TTC549 (cell line): Measurements from ENCODE around the gene RHEX.
"Not testable (repeated sequence)": the region's sequence is repeated elsewhere in the genome, so short reads cannot be mapped to it uniquely, and the experiment has no call there.

Source experiments
- FAIRE-seq: peaks from 2 replicates; lab custom pipeline; 2012; peaks lifted over from hg19 to GRCh38; lab: Jason Lieb, UNC

RHEX gene

GRCh38 chr1:206059355-206059915 is 6.5 kb downstream of the RHEX start:
- no peak for FAIRE-seq

GRCh38 chr1:206060844-206061243 is 7.9 kb downstream of the RHEX start:
- FAIRE-seq, result no peak

GRCh38 chr1:206062464-206062863 is 9.5 kb downstream of the RHEX start:
- FAIRE-seq, result no peak

GRCh38 chr1:206064001-206064400 is 11.0 kb downstream of the RHEX start:
- FAIRE-seq, result not testable (repeated sequence)

- not testable (repeated sequence) for FAIRE-seq
Observed at GRCh38 chr1:206064501-206064900, 11.5 kb downstream of the RHEX start.

GRCh38 chr1:206065547-206066145 is 12.7 kb downstream of the RHEX start:
- no peak for FAIRE-seq

- FAIRE-seq, result no peak
Observed at GRCh38 chr1:206066479-206067171, 13.7 kb downstream of the RHEX start.

GRCh38 chr1:206067486-206068227 is 14.7 kb downstream of the RHEX start:
- FAIRE-seq, result no peak

- FAIRE-seq, result no peak
Observed at GRCh38 chr1:206068314-206068713, 15.3 kb downstream of the RHEX start.

- FAIRE-seq, result no peak
Observed at GRCh38 chr1:206070627-206071304, 17.8 kb downstream of the RHEX start.

GRCh38 chr1:206074839-206075238 is 21.9 kb downstream of the RHEX start:
- no peak for FAIRE-seq

- FAIRE-seq, result no peak
Observed at GRCh38 chr1:206075786-206076755, 23.1 kb downstream of the RHEX start.

- FAIRE-seq, result no peak
Observed at GRCh38 chr1:206079135-206079534, 26.2 kb downstream of the RHEX start.

GRCh38 chr1:206080026-206080820 is 27.2 kb downstream of the RHEX start:
- FAIRE-seq, result no peak

- FAIRE-seq, result no peak
Observed at GRCh38 chr1:206081856-206082255, 28.9 kb downstream of the RHEX start.

GRCh38 chr1:206082831-206083695 is 30.1 kb downstream of the RHEX start:
- no peak for FAIRE-seq

- no peak for FAIRE-seq
Observed at GRCh38 chr1:206083750-206084149, 30.8 kb downstream of the RHEX start.

GRCh38 chr1:206087091-206087490 is 34.1 kb downstream of the RHEX start:
- FAIRE-seq, result no peak

GRCh38 chr1:206089341-206089740 is 36.4 kb downstream of the RHEX start:
- FAIRE-seq, result no peak
